Measurements from ENCODE around the gene CHST8.
"Not testable (repeated sequence)": the region's sequence is repeated elsewhere in the genome, so short reads cannot be mapped to it uniquely, and the experiment has no call there.

The CHST8 gene

DNA sequence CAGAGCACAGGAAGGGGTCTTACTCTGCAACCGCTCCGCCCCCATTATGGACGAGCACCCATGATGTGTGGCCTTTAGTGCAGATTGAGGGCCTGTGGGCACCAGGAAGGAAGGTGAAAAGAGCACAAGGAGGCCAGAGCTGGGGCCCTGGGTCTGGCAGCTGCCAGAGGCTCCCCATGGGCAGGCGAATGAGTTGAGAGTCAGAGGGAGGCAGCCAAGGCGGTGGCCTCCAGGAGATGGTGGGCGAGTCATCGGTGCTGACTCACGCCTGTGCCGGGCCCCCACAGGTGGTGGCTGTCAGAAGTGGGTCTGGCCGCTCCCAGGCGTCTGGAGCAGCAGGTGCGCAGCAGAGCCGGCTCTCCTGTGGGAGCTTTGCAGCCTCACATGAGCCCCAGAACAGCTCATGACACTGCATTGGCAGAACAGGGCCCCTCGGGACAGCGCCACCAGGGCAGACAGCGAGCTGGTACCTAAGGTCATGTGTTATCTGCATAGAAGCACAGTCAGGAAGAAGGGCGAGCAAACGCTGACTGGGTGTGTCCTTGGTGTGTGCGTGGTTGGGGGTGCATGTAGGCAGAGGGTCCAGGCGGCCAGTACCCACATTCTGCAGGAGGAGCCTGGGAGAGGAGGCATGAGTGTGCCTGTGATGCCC is 68.8 kb downstream of the CHST8 start:
- no peak for DNase-seq (ENCODE audit: low read depth)

GRCh38 chr19:33691030-33691427 is 69.3 kb downstream of the CHST8 start:
- no peak for DNase-seq (ENCODE audit: low read depth)

DNA sequence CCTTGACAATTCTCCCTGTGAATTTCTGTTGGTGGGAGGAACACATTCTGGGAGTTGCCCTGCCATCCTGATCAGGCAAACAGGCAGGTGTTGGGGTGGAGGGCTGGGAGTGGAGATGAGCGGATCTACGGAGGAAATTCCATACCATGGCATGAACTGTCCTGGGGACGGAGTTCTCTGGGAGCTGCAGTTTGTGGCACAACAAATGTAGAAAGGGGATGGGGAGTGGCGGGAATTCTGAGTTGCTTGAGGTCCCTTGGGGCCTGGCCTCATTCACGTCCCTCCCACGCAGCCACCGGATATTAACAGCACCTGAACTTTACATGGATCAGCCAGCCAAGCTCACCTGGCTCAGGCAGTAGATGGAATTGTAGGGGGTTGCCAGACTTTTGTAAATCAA is 70.0 kb downstream of the CHST8 start:
- no peak for DNase-seq (ENCODE audit: low read depth)

DNA sequence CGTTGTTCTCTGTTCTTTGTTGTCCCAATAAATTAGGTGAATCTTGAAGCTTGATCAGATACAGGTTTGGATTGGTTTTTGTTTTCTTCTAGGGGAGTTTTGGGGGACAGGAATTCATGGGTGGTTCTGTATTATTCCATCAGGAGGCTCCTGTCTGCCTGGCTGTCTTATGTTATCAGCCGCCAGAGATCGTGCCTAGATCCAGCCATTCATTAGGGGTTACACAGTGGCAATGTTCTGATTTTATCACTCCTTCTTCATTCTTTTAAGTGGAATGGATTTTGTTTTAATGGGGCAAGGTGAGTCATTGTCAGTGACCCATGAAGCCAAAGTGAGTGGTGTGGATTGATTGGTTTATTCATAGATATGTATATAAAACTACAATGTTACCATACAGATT is 71.9 kb downstream of the CHST8 start:
- no peak for DNase-seq (ENCODE audit: low read depth)

DNA sequence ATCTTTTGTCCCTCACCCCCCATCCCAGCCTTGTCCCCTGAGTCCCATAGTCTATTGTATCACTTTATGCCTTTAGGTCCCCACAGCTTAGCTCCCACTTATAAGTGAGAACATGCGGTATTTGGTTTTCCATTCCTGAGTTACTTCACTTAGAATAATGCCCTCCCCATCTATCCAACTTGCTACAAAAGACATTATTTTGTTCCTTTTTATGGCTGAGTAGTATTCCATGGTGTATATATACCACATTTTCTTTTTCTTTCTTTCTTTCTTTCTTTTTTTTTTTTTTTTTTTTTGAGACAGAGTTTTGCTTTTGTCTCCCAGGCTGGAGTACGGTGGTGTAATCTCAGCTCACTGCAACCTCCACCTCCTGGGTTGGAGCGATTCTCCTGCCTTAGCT is 73.8 kb downstream of the CHST8 start:
- DNase-seq (ENCODE audit: low read depth): not testable (repeated sequence)

GRCh38 chr19:33697766-33698165 is 76.0 kb downstream of the CHST8 start:
- no peak for DNase-seq (ENCODE audit: low read depth)

DNA sequence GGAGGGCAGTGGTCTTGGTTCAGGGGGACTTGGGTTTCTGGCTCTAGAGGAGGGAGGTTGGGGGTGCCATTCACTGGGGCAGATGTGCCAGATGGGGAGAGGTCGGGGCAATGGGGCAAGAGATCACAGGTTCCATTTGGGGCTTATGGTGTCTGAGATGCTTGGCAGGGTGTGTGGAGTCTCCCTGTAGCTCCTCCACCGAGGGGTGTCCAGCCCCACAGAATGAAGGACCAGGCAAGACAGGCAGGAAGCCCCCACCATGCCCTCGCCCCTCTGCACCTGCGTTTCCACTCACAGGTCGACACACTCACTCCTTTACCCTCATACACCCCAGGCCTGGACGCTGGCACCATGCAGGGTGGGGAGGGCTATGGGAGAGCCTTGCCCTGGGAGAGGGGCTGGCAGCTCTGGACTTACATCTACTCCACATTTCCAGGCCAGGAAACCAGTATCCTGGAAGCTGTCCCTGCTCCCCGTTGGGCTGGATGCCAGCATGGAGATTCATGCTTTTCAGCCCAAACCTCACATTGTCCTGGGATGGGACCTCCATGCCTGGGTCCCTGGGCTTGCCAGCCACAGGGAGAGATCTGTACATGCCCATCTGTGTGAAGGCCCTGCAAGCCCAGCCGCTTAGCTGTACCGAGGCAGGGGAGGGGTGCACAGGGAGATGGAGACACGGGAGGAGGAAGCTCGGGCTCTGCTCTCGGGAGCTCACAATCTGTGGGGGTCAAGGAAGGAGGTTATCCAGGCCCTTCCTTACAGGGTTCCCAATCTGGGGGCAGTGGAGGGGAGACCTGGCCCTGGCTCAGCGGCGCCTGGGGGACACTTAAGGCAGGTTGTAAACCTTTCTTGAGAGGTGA is 77.1 kb downstream of the CHST8 start:
- DNase-seq (ENCODE audit: low read depth): no peak

- no peak for DNase-seq (ENCODE audit: low read depth)
Observed at GRCh38 chr19:33699754-33700407, 78.1 kb downstream of the CHST8 start.

GRCh38 chr19:33700408-33701013 is 78.8 kb downstream of the CHST8 start:
- no peak for DNase-seq (ENCODE audit: low read depth)

GRCh38 chr19:33701565-33701964 is 79.8 kb downstream of the CHST8 start:
- DNase-seq (ENCODE audit: low read depth): no peak

DNA sequence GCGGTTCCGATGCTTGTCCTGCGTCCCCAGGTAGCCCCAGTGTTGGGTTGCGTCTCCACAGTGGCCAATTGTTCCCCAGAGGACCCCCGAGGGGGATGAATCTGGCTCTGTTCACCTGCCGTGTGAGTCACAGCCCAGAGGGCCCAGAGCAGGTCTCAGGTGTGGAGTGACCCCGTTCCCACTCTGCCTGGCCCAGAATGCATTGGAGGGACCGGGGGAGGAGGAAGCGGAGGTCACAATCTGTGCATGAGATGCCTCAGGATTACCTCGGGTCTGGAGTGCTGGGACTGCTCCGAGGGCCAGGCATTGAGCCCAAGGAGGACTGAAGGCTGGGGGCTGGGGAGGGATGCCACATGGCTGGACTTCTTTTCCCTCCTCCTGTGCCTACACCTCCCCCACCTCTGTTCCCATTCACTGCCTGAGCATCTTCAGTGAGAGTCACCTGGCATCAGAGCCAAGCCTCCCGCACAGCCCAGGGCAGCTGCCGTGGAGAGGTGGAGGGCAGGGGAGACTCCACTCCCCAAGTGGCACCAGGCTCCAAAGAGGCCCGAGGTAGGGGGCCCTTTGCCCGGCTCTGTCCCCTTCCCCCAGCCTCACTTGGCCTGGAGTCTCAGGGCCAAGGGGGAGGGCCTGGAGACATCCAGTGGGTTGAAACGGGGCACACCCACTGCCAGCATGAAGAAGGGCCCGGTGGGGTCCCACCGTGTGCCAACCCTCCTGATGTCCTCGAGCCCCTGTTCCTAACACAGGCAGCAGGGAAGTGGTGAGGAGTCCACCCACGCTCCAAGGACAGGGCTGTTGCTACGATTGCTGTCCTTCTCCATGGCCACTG is 81.1 kb downstream of the CHST8 start:
- no peak for DNase-seq (ENCODE audit: low read depth)

DNA sequence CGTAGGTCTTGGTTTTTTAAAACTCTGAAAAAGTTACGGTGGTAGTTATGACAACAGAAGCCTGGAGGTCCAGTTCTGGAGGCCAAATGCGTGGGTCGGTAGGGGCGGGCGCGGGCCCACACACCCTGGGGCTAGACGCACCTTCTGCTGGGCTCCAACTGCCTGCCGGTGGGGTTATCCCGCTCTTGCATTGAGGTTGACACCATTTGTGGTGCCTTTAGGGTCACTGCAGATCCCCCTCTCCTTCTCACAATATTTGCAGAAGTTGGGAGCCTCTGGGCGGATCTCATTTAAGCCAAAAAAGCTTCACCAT is 81.6 kb downstream of the CHST8 start:
- DNase-seq (ENCODE audit: low read depth): no peak

GRCh38 chr19:33703821-33704220 is 82.1 kb downstream of the CHST8 start:
- DNase-seq (ENCODE audit: low read depth): no peak

- DNase-seq (ENCODE audit: low read depth): no peak
Observed at GRCh38 chr19:33704271-33704670, 82.5 kb downstream of the CHST8 start.

DNA sequence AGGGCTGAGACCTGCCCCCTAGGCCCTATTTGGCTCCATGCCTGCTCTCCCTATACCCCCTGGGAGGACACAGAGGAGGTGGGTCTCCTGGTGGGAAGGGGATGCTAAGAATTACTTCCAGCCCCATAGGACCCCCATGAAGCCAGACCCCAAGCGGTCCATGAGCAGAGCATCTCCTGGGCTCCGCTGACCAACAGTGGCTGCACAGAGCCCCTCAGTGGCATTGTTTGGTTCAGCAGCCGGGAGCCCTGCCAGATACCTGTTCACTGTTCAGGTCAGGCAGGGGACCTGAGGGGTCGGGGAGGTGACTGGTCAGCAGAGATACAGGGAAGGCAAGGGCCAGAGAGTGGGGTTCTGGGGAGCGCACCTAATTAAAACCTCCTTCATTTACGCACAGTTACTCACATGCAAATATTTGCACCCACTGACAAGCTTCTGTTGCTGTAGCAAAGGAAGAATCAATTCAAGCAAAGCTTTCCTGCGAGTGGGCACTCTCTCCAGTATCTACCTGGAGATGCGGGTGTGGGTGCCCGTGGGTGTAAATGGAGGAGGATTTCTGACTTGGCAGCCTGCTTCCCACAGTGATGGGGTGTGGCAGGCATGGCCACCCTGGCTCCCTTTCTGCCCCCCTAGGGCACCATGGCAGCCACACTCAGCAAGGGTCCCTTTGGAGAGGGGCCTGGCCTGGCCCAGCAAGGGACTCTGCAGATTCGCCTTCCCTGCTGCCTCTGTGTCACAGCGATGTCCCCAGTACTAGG is 83.5 kb downstream of the CHST8 start:
- DNase-seq (ENCODE audit: low read depth): no peak

DNA sequence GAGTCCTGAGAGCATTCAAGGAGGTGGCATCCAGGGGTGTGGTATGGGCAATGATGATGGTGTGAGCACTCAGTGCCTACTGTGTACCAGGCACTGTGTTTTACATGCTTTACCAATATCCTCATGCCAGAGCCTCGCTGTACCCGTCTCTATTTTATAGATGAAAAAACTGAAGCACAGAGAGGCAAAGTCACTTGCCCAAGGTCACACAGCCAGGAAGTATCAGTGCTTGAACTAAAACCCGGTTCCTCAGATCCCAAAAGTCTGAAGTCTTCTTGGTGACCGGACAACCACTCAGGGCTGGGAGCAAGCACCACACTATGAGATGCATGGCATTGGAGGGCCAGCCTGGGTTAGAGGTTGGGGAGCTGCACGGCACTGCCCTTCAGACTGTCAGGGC is 84.1 kb downstream of the CHST8 start:
- DNase-seq (ENCODE audit: low read depth): no peak

DNA sequence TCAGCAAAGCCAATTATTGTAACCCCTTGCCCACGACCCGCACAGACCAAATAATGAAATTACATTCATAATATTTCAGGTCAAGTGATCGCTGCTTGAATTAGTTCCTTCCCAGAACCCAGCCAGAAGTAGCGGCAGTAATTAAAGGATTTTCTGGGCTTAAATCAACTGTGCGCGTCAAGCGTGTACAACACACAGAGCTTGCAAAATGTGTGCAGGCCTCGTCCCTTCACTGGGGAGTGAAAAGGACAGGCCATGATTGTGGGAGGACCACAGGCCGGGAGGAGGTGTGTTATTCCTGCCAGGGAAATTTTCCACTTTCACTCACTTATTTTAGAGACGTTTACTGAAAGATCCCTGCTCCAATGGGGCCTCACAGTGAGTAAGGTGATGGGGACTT is 84.9 kb downstream of the CHST8 start:
- no peak for DNase-seq (ENCODE audit: low read depth)

DNA sequence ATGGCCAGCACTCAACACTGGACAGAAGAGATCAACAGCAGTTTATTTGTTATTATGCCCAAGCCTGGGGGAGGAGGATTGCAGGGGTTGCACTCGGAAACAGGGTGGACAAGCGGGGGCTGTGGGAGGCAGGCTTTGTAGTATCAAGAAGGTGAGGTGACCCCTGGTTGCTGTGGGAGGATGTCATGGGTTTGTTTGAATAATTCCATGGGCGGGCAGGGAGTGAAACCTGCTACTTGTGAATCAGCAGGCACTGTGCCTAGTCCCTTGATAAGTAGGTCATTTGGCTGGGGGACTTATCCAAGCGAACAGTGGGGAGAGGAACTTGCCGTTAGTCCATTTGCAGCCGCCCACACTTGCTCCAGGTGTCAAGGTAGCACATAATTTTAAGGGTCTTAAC is 90.5 kb downstream of the CHST8 start:
- no peak for DNase-seq (ENCODE audit: low read depth)

DNA sequence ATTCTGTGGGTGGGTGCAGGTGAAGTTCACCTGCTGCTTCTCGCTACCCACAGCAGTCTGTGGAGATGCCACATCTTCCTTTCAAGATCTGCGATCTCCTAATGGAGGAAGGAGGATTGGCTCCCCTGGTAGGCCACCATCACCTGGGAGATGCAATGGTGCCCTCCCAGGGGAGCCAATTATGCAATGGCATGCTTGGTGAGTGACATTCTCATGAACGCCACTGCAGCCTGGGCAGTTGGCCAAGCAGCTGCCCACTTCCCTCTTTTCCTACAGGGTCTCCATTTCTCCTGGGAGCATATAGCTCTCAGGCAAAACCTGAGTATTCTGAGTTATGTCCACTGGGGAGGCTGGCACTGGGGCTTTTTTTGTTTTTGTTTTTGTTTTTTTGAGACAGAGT is 91.4 kb downstream of the CHST8 start:
- no peak for DNase-seq (ENCODE audit: low read depth)

DNA sequence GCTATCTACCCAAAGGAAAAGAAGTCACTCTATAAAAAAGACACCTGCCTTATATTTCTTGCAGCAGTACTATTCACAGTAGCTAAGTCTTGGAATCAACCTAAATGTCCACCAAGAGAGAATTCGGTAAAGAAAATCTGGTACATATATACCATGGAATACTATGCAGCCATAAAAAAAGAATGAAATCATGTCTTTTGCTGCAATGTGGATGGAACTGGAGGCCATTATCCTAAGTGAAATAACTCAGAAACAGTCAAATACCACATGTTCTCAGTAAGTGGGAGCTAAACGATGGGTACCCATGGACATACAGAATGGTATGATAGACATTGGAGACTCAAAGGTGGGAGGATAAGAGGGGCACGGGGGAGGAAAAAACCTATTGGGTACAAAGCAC is 92.4 kb downstream of the CHST8 start:
- DNase-seq (ENCODE audit: low read depth): no peak

DNA sequence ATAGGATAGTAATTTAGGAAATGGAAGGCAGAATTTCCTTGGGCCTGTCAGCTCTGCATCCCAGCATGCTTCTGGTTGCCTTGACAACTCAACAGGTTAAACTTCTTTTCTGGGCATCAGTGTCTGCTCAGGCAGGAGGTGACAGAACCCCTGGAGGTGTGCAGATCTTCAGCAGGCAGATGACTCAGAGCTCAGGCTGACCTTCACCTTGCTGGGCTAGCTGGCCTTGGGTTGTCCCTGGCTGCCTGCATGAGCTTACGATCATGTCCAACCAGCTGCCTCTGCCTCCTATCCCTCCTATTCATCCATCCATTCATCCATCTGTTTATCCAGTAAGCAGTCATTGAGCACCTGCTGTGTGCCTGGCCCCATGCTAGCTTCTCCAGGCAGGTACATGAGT is 93.7 kb downstream of the CHST8 start:
- DNase-seq (ENCODE audit: low read depth): no peak

All from activated T-helper 1 cell treated with Interleukin-2 at 50 U/mL for 16 hours (primary cell).